Measurements from ENCODE around the gene TMEM205. TPM values are rescaled to one million over a fixed set of nuclear protein-coding genes. Genes with fewer than 3 reads are reported as not detected.

Gene TMEM205
- total and polyA plus RNA-seq, 2 of the 13 experiments (the other 11 are each of a cell fraction or from before 2014, with no cell fraction given), result 45.5 to 98.7 TPM

- in situ Hi-C loops (cut with HindIII; ENCODE audit: extremely low pct_ligation_motif_present, low pct_unique_long_range_greater_than_20kb), result no loop called here
- no peaks in the 10 kb centered on the region for H4K20me1 ChIP-seq (ENCODE audit: insufficient read depth, low read length)
- ChIA-PET CTCF (ENCODE audit: low intra/inter-chr PET ratio, low total read pairs) (no interaction called here), POLR2A (interaction anchor here (0.6 to 3.3 kb wide), 50 partner anchors 9 to 539 kb away, joined by 3 to 68 read pairs (median 4); partner anchors contain the start of genes CCDC159, ECSIT, ELOF1 and EPOR)
- WGBS (ENCODE audit: low lambda C conversion rate), result 5% methylated on average over 18 of the region's 27 CpGs
- no peaks in the 10 kb centered on the region for H3K9me3 ChIP-seq (ENCODE audit: low read length)
- FAIRE-seq (no peak), DNase-seq (ENCODE audit: low spot score) (peak; percentile 31), ATAC-seq (peak; percentile 50)
- BruUV-seq (replicated peaks), result TSS peak; percentile 86
- 0 out of 5 replicates have a peak, but pooled peaks cover 1 to 4% of the 10 kb centered on the region in 2 experiments for H3K36me3 ChIP-seq (replicated peaks in 1 of 2; ENCODE audit: control insufficient read depth in 1 of 2, insufficient read depth in 2 of 2, low read length in 2 of 2)
- peaks cover 39% of the 10 kb centered on the region for H3K4me1 ChIP-seq (ENCODE audit: insufficient read depth, low read length)
- peak overlapping the region; percentile 68 for H3K27ac ChIP-seq (ENCODE audit: extremely low read length, insufficient read depth, low read length)
- no peak overlapping the region for H2AFZ ChIP-seq (ENCODE audit: low read length)
- H3K4me2 ChIP-seq (ENCODE audit: low read depth, low read length), result peak overlapping the region; percentile 94
- peak overlapping the region; percentile 65 to 80 (median 69) for H3K4me3 ChIP-seq (replicated peaks in 1 of 3; ENCODE audit: insufficient read depth in 1 of 3, low read depth in 2 of 3, low read length in 3 of 3)
- H3K27me3 ChIP-seq (ENCODE audit: control insufficient read depth in 1 of 2, insufficient read depth in 2 of 2, low read length in 2 of 2), result no peaks in the 10 kb centered on the region; a peak in 1 of 5 replicates
- peak overlapping the region; percentile 77 for H3K9ac ChIP-seq (ENCODE audit: insufficient read depth, low read depth, low read length)
- intact Hi-C loops (cut with micrococcal nuclease; ENCODE audit: unreplicated experiment), result no loop called here
- H3K79me2 ChIP-seq (ENCODE audit: insufficient read depth, low read length), result peaks cover 12% of the 10 kb centered on the region
- TF ChIP-seq MNT (IDR thresholded peaks at IDR 0.05) (no peak; the same call in 1 of the 2 replicates), RFX3 (CRISPR knock-in tag; IDR thresholded peaks at IDR 0.05) (no peak), ZNF768 (CRISPR knock-in tag; IDR thresholded peaks at IDR 0.05) (peak; percentile 70; the same call in 1 of the 2 replicates), ZNF556 (CRISPR knock-in tag; IDR thresholded peaks at IDR 0.05; ENCODE audit: borderline replicate concordance) (no peak; the same call in 1 of the 2 replicates), ZBTB49 (CRISPR knock-in tag; IDR thresholded peaks at IDR 0.05; ENCODE audit: borderline replicate concordance) (no peak), POLR2G (IDR thresholded peaks at IDR 0.05; ENCODE audit: low read depth, low read length) (peak; percentile 53; the same call in 1 of the 2 replicates), ZNF781 (CRISPR knock-in tag; IDR thresholded peaks at IDR 0.05; ENCODE audit: borderline replicate concordance, not compliant biosample characterization) (peak; percentile 20), ELF1 (CRISPR knock-in tag; IDR thresholded peaks at IDR 0.05) (peak; percentile 34; the same call in 1 of the 2 replicates), ZNF564 (CRISPR knock-in tag; IDR thresholded peaks at IDR 0.05) (no peak), AKNA (CRISPR knock-in tag; IDR thresholded peaks at IDR 0.05; ENCODE audit: borderline replicate concordance) (no peak), MXI1 (IDR thresholded peaks at IDR 0.05; ENCODE audit: borderline replicate concordance, low read depth, low read length) (0 out of 3 replicates have a peak, but pooled peaks have one; percentile 29), TAF1 (CRISPR knock-in tag; IDR thresholded peaks at IDR 0.05) (peak; percentile 51; the same call in 1 of the 2 replicates), DNMT1 (CRISPR knock-in tag; IDR thresholded peaks at IDR 0.05) (no peak), XBP1 (CRISPR knock-in tag; IDR thresholded peaks at IDR 0.05) (no peak), MYNN (CRISPR knock-in tag; IDR thresholded peaks at IDR 0.05; ENCODE audit: low read depth) (no peak)
Measured at GRCh38 chr19:11375143-11375948, 29.3 kb upstream of the TMEM205 start.
